NCI-H748 (cell line): ENCODE data around the gene ZMYND10.

Experiments used
- DNase-seq: peaks from one replicate; lab custom pipeline; 2025; ENCODE audit not compliant: unreplicated experiment; lab: John Stamatoyannopoulos, UW

ZMYND10 gene

GRCh38 chr3:50350213-50350526, 4.6 kb upstream of the ZMYND10 start:
- DNase-seq, result no peak

- peak; percentile 69 for DNase-seq
Observed at GRCh38 chr3:50347187-50347813, 1.8 kb upstream of the ZMYND10 start.

- DNase-seq, result no peak
Observed at GRCh38 chr3:50345008-50345407, 524 bp downstream of the ZMYND10 start.

- no peak for DNase-seq
Observed at GRCh38 chr3:50342813-50343633, 2.5 kb downstream of the ZMYND10 start.

- DNase-seq, result no peak
Observed at GRCh38 chr3:50341996-50342650, 3.4 kb downstream of the ZMYND10 start.

GRCh38 chr3:50341537-50341936, 4.0 kb downstream of the ZMYND10 start:
- no peak for DNase-seq

- no peak for DNase-seq
Observed at GRCh38 chr3:50340448-50341329, 4.8 kb downstream of the ZMYND10 start, which contains the start of gene RASSF1. TSS of gene RASSF1 (minus strand) at chr3:50340836. CDS start at chr3:50340805, 31 bp downstream.

GRCh38 chr3:50340147-50340447, 5.4 kb downstream of the ZMYND10 start:
- no peak for DNase-seq

- DNase-seq, result no peak
Observed at GRCh38 chr3:50339485-50340146, 5.9 kb downstream of the ZMYND10 start.

- DNase-seq, result no peak
Observed at GRCh38 chr3:50338965-50339364, 6.6 kb downstream of the ZMYND10 start.

- peak; percentile 97 for DNase-seq
Observed at GRCh38 chr3:50337175-50337861, 8.2 kb downstream of the ZMYND10 start.

- no peak for DNase-seq
Observed at GRCh38 chr3:50336452-50337174, 8.9 kb downstream of the ZMYND10 start.

- DNase-seq, result no peak
Observed at GRCh38 chr3:50334339-50335075, 11.0 kb downstream of the ZMYND10 start.

GRCh38 chr3:50333744-50334328, 11.7 kb downstream of the ZMYND10 start:
- DNase-seq, result no peak

- no peak for DNase-seq
Observed at GRCh38 chr3:50331364-50331907, 14.1 kb downstream of the ZMYND10 start.

- no peak for DNase-seq
Observed at GRCh38 chr3:50330330-50330729, 15.2 kb downstream of the ZMYND10 start.

GRCh38 chr3:50327943-50328691, 17.4 kb downstream of the ZMYND10 start, which contains the start of gene TUSC2:
TSS of gene TUSC2 (minus strand) at chr3:50328223. CDS start at chr3:50328099, 124 bp downstream.
- DNase-seq, result peak; percentile 96
